GM18873 (cell line): Measurements from ENCODE around the gene CTSH.
"Not testable (repeated sequence)": the region's sequence is repeated elsewhere in the genome, so short reads cannot be mapped to it uniquely, and the experiment has no call there.

Source experiments
- ATAC-seq: cut with Tn5 transposase; IDR thresholded peaks from one replicate; pipeline ENCODE4 v1.9.1; 2021; ENCODE audit warnings: mild to moderate bottlenecking, moderate library complexity, moderate number of reproducible peaks; ENCODE audit not compliant: unreplicated experiment, low FRiP score

The CTSH gene

GRCh38 chr15:78925076-78925624 is 19.7 kb downstream of the CTSH start:
- no peak for ATAC-seq

DNA sequence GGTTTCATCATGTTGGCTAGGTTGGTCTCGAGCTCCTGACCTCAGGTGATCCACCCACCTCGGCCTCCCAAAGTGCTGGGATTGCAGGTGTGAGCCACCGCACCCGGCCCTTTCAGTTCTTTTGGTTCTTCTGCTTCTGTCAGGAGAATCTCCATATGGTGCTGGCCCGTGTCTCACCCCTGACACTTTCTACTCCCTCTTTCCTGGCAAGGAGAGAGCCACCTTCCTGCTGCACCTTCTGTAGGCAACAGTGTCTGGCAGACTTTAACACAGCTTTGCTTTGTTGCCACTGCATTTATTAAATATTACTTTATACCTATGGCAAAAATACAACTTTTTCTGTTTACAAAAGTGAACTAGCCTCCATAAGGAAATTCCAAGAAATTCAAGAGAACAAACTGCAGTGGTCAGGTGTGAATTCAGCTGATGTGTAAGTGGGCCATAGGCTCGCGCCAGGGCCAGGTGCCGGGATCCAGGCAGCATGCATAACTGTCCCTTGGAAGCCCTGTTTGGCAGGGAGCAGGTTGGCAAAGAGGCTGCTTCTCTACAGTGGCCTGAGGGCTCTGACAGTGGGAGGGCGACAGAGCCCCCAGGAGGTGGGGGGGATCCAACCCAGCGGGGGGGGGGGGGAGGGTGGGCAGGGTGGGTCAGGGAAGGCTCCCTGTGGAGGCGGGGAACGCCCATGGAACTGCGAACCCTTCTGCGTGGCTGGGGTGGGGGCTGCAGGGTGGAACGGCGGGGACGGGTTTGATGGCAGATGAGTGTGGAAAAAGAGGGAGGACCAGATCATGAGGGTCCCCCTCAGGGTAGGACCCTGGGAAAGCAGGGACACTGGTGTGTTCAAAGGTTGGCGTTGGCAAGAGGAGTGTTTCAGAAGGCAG is 21.1 kb downstream of the CTSH start:
- ATAC-seq = no peak

GRCh38 chr15:78923015-78923414 is 21.8 kb downstream of the CTSH start:
- no peak for ATAC-seq

GRCh38 chr15:78922527-78922926 is 22.3 kb downstream of the CTSH start:
- no peak for ATAC-seq

DNA sequence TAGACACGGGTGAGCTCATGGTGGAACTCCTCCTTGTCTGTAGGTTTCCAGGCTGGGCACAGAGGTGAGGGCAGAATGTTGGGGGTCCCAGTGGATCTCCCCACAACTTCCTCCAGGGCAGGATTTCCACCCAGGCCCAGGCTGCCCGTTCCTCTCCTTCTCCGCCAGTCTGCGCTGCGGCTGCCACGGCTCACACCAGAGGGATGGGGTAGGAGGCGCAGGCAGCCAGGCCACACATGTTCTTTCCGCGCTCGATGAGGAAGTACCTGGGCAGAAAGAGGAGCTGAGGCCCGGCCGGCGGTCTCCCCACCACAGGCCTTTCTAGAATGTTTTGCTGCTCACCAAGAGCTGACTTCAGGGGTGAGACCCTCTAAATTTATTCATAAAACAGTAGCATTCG is 22.9 kb downstream of the CTSH start:
- ATAC-seq = no peak

- no peak for ATAC-seq
These were observed 23.3 kb downstream of the CTSH start for GRCh38 chr15:78921517-78921916.

DNA sequence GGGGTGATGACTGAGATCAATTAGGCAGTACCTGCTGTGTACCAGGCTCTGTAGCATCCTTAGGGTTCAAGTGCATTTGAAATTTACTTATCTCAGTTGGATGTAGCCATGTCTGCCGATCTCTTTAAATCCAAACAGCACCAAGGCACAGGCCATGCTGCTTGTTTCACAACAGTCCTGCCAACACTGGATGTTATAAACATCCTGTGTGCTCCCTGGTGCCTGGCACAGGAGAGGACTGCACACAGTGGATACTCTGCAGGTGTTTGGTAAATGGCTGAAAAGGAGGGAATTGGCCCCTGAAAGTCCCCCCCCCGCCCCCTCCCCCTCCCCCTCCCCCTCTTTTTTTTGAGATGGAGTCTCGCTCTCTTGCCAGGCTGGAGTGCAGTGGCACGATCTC is 27.0 kb downstream of the CTSH start:
- ATAC-seq = no peak

GRCh38 chr15:78916088-78916487 is 28.8 kb downstream of the CTSH start:
- no peak for ATAC-seq

- ATAC-seq = no peak
These were observed 29.3 kb downstream of the CTSH start for GRCh38 chr15:78915341-78916087.

- ATAC-seq = no peak
These were observed 30.6 kb downstream of the CTSH start for GRCh38 chr15:78914027-78914764.

DNA sequence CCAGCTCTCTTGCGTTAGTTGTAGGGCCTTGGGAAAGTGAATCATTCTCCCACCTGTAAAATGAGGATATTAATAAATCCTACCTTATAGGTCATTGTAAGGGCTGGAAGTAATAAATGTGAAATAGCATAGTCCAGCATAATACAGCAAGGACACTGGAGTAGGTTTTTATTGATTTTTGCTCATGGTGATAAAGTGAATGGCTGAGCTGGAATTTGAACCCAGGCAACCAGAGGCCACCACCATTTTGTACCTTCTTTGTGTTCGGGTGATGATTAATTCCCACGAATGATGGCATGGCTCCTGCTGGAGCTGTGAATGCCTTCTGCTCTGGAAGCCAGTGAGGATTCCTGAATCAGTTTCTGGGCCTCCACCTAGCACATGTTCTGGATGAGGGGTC is 31.8 kb downstream of the CTSH start:
- ATAC-seq = no peak

GRCh38 chr15:78912316-78912715 is 32.5 kb downstream of the CTSH start:
- no peak for ATAC-seq

DNA sequence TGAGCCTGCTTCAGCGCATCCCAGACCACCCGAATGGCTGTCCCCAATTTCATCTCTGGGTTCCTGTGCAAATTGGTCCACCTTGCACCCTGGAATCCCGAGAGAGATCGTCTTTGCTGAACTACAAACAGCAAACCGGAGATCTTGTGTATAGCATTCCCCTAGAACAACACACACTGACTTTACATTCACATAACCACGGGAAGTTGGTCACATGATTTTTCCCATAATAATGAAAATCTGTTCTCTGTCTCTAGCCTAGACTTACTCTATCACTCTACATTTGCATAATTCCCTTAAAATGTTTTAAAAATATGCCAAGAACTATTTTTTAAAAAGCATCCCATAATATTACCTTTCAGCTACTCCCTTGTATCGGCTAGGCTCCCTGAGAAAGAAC is 34.6 kb downstream of the CTSH start:
- no peak for ATAC-seq

DNA sequence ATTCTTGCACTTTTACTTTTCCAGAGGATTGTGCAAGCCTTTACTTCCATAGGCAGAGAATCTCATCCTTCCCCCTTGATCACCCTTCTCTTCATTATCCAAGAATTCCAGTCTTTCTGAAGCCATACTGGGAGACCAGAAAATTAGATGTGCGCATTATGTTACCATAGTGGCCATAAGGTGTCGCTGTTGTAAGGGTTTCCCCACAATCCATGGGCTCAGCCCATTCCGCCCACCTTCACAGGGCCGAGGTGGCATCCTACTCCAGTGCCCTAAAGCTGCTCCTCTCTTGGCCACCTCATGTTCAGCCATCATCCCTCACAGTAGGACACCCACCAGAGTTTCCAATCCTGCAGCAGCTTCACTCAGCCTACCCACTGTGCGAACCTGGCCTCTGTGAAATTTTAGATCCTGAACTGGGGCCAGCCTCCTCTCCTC is 35.0 kb downstream of the CTSH start:
- ATAC-seq = no peak

- no peak for ATAC-seq
These were observed 35.6 kb downstream of the CTSH start for GRCh38 chr15:78909160-78909695.

- no peak for ATAC-seq
These were observed 37.3 kb downstream of the CTSH start for GRCh38 chr15:78907577-78907976.

- no peak for ATAC-seq
These were observed 38.6 kb downstream of the CTSH start for GRCh38 chr15:78906316-78906620.

DNA sequence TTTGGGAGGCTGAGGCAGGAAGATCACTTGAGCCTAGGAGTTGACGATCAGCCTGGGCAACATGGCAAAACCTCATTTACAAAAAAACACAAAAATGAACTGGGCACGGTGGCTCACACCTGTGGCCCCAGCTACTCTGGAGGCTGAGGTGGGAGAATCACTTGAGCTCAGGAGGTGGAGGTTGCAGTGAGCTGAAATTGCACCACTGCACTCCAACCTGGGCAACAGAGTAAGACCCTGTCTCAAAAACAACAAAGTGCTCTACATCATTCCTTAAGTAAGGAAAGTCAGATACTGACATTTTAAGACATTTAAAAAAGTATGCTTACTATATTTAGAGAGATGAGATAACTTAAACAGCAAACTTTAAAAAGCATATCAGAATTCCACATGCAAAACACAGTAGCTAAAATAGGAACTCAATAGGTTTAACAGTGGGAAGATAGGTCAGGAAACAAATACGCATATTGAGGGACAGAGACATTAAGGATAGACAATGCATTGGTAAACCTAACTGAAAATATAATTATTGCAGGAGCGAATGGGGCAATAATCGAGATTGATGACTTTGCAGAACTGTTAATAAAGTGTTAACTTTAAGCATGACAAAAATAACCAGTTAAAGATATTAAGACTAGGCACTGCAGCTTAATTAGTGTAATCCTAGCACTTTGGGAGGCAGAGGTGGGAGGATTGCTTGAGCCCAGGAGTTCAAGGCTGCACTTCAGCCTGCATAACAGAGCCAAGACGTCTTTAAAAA is 40.1 kb downstream of the CTSH start:
- no peak for ATAC-seq

- not testable (repeated sequence) for ATAC-seq
These were observed 42.4 kb downstream of the CTSH start for GRCh38 chr15:78902281-78903032.
